Lower leg skin (tissue), 3 donors: ENCODE data around the gene UBE2Z.

Source experiments
- CTCF ChIP-seq, 3 donors: fragments of 450-650 bp; IDR thresholded peaks; one replicate each; pipeline ENCODE4 v1.5.1; 2016; ENCODE audit warnings: antibody characterized with exemption in 3 of 3, mild to moderate bottlenecking in 3 of 3, moderate library complexity in 2 of 3
- POLR2A ChIP-seq, 2 donors: fragments of 450-650 bp; IDR thresholded peaks; one replicate each; pipeline ENCODE4 v1.6.1; 2016 to 2017; ENCODE audit warnings: antibody characterized with exemption in 2 of 2, mild to moderate bottlenecking in 1 of 2, moderate library complexity in 1 of 2

GRCh38 chr17:48901241-48901640 is 7.0 kb upstream of the UBE2Z start:
- TF ChIP-seq CTCF (IDR thresholded peaks at IDR 0.05) (no peak), POLR2A (IDR thresholded peaks at IDR 0.05) (no peak)
